GM12891 (cell line): ENCODE data around the gene SYNE3.

Experiments
- DNase-seq: peaks from one replicate; pipeline ENCODE4 v3.0.0; 2011; ENCODE audit warnings: low spot score; ENCODE audit not compliant: insufficient read length
- FAIRE-seq: peaks from 2 replicates; lab custom pipeline; 2011; peaks lifted over from hg19 to GRCh38; lab: Jason Lieb, UNC
- PAX5 ChIP-seq: IDR thresholded peaks from 2 replicates; pipeline ENCODE4 v1.6.1; 2011; ENCODE audit warnings: low read length, moderate library complexity, mild to moderate bottlenecking; ENCODE audit not compliant: insufficient read depth, severe bottlenecking
- POLR2A ChIP-seq: IDR thresholded peaks from 2 replicates; pipeline ENCODE4 v1.6.1; 2011; ENCODE audit warnings: low read depth, low read length, control low read depth
- POLR2AphosphoS5 ChIP-seq: IDR thresholded peaks from 2 replicates; pipeline ENCODE4 v1.6.1; 2011; ENCODE audit warnings: low read depth, low read length, control low read depth
- POU2F2 ChIP-seq: IDR thresholded peaks from 2 replicates; pipeline ENCODE4 v1.6.1; 2011; ENCODE audit warnings: low read depth, mild to moderate bottlenecking, control low read depth, low read length, moderate library complexity
- SPI1 ChIP-seq: IDR thresholded peaks from 2 replicates; pipeline ENCODE4 v1.6.1; 2011; ENCODE audit warnings: low read depth, low read length, control low read depth
- TAF1 ChIP-seq: IDR thresholded peaks from 2 replicates; pipeline ENCODE4 v1.6.1; 2011; ENCODE audit warnings: low read depth, low read length, control low read depth

SYNE3 gene

GRCh38 chr14:95507174-95507573 lies 9.3 kb downstream of the SYNE3 start:
- peak; percentile 78 for FAIRE-seq
- TF ChIP-seq SPI1 (no peak), POU2F2 (no peak), POLR2A (no peak), TAF1 (no peak), PAX5 (no peak), POLR2AphosphoS5 (no peak)

GRCh38 chr14:95505030-95505589 lies 11.3 kb downstream of the SYNE3 start:
- FAIRE-seq (peak; percentile 57), DNase-seq (no peak)
- no peak for TF ChIP-seq POLR2AphosphoS5
- no peak for TF ChIP-seq SPI1
- no peak for TF ChIP-seq TAF1
- no peak for TF ChIP-seq POU2F2
- TF ChIP-seq POLR2A = no peak
- no peak for TF ChIP-seq PAX5

More at GRCh38 chr14:95507174-95507573, 9.3 kb downstream of the SYNE3 start:
- no peak for DNase-seq

- DNase-seq (no peak), FAIRE-seq (peak; percentile 59)
- TF ChIP-seq POU2F2 (0 out of 2 replicates have a peak, but pooled peaks have one; percentile 67), PAX5 (no peak), SPI1 (no peak), POLR2AphosphoS5 (no peak)
These were observed 12.1 kb downstream of the SYNE3 start for GRCh38 chr14:95504135-95505029.

GRCh38 chr14:95503365-95504134 lies 12.9 kb downstream of the SYNE3 start:
- FAIRE-seq (peak; percentile 91), DNase-seq (no peak)
- no peak for TF ChIP-seq SPI1
- no peak for TF ChIP-seq TAF1
- no peak for TF ChIP-seq POLR2AphosphoS5
- TF ChIP-seq POU2F2 = no peak
- no peak for TF ChIP-seq POLR2A
- TF ChIP-seq PAX5 = no peak

- no peak for TF ChIP-seq PAX5
- TF ChIP-seq TAF1 = no peak
- TF ChIP-seq POLR2AphosphoS5 = no peak
- DNase-seq (no peak), FAIRE-seq (no peak)
These were observed 14.0 kb downstream of the SYNE3 start for GRCh38 chr14:95502381-95502950.

GRCh38 chr14:95500772-95501401 lies 15.6 kb downstream of the SYNE3 start:
- TF ChIP-seq POLR2A (no peak), TAF1 (no peak), POU2F2 (no peak), SPI1 (no peak)
- DNase-seq = no peak

GRCh38 chr14:95500201-95500681 lies 16.2 kb downstream of the SYNE3 start:
- DNase-seq = no peak
- no peak for FAIRE-seq
- no peak for TF ChIP-seq POLR2A
- no peak for TF ChIP-seq SPI1
- TF ChIP-seq PAX5 = no peak
- no peak for TF ChIP-seq POU2F2
- no peak for TF ChIP-seq TAF1
- TF ChIP-seq POLR2AphosphoS5 = no peak

More at GRCh38 chr14:95500772-95501401, 15.6 kb downstream of the SYNE3 start:
- FAIRE-seq = no peak

GRCh38 chr14:95499354-95499750 lies 17.1 kb downstream of the SYNE3 start:
- FAIRE-seq (no peak), DNase-seq (no peak)
- TF ChIP-seq PAX5 = no peak
- no peak for TF ChIP-seq POLR2AphosphoS5
- no peak for TF ChIP-seq SPI1
- TF ChIP-seq TAF1 = no peak
- TF ChIP-seq POU2F2 = no peak
- TF ChIP-seq POLR2A = no peak
